Spleen (tissue), 13 donors: ENCODE measurements around the gene TOMM40L. TPM values are rescaled to one million over a fixed set of nuclear protein-coding genes. Genes with fewer than 3 reads are reported as not detected.

ENCODE experiments used
- DNase-seq: peaks from one replicate; pipeline ENCODE4 v3.0.0-alpha.2; 2020
- H3K27ac ChIP-seq, 8 donors: fragments of 200-600 bp; sonication (generic) in 7 of 8; 1 replicate in 4 of 8; 2 replicates in 4 of 8; pipeline versions ENCODE4 v1.5.0 to v1.8.0; 2016 to 2021; ENCODE audit warnings: inconsistent platforms in 4 of 8, mild to moderate bottlenecking in 4 of 8, moderate library complexity in 1 of 8
- H3K27me3 ChIP-seq, 7 donors: fragments of 200-600 bp; sonication (generic) in 6 of 7; replicated peaks in 1 of 7; 1 replicate in 4 of 7; 2 replicates in 3 of 7; pipeline versions ENCODE4 v1.5.0 to v1.8.0; 2016 to 2021; ENCODE audit warnings: inconsistent platforms in 3 of 7, mild to moderate bottlenecking in 1 of 7
- H3K36me3 ChIP-seq, 6 donors: fragments of 200-600 bp; sonication (generic) in 5 of 6; 1 replicate in 4 of 6; 2 replicates in 2 of 6; pipeline versions ENCODE4 v1.5.0 to v1.8.0; 2016 to 2021; ENCODE audit warnings: inconsistent platforms in 2 of 6
- H3K4me1 ChIP-seq, 6 donors: fragments of 200-600 bp; sonication (generic) in 5 of 6; 1 replicate in 3 of 6; 2 replicates in 3 of 6; pipeline versions ENCODE4 v1.5.0 to v1.8.0; 2016 to 2021; ENCODE audit warnings: inconsistent platforms in 3 of 6
- H3K4me3 ChIP-seq, 8 donors: fragments of 200-600 bp; sonication (generic) in 7 of 8; 1 replicate in 4 of 8; 2 replicates in 4 of 8; pipeline versions ENCODE4 v1.5.0 to v1.8.0; 2016 to 2021; ENCODE audit warnings: inconsistent platforms in 4 of 8, mild to moderate bottlenecking in 4 of 8, moderate library complexity in 2 of 8
- H3K9me3 ChIP-seq, 8 donors: fragments of 200-600 bp; sonication (generic) in 7 of 8; 1 replicate in 4 of 8; 2 replicates in 4 of 8; pipeline versions ENCODE4 v1.5.0 to v1.8.0; 2016 to 2021; ENCODE audit warnings: inconsistent platforms in 4 of 8
- POLR2A ChIP-seq, 3 donors: fragments of 450-650 bp; IDR thresholded peaks; one replicate each; pipeline ENCODE4 v1.5.1; 2017; ENCODE audit warnings: antibody characterized with exemption in 3 of 3, mild to moderate bottlenecking in 1 of 3
- POLR2AphosphoS5 ChIP-seq, 3 donors: sonication (generic); formaldehyde crosslinking; IDR thresholded peaks; one replicate each; pipeline ENCODE4 v1.5.1; 2017; ENCODE audit warnings: antibody characterized with exemption in 3 of 3
- WGBS, 5 donors: extraction: QIAGEN DNeasy Blood & Tissue Kit in 3 of 5; methylation state at CpG; one replicate each; pipeline versions ENCODE4 v1.1.5 to v1.1.7; 2013 to 2018; 5-methylcytosine and 5-hydroxymethylcytosine counted together
- intact Hi-C: fragments of 100-400 bp; cut with DNase I; formaldehyde crosslinking; loops from one replicate; pipeline ENCODE4 v1.15.0; 2023; ENCODE audit warnings: low total_unique reads
- long read RNA-seq, 2 donors: transcript quantifications; one replicate each; lab custom pipeline, GENCODE V29; 2026
- polyA plus RNA-seq, 3 donors: library from polyadenylated mRNA; stranded (reverse); fragments of 200-250 nt; gene quantifications; one replicate each; pipeline ENCODE4 v1.2.1, GENCODE V29; 2013
- total RNA-seq, 7 donors: library from RNA; depleted of rRNA in 3 of 7; stranded (reverse); fragments of >200 nt in 3 of 7; fragmentation: NEBNext Ultra II Directional in 4 of 7; extraction: Animal tissue kit (Norgen Biotek cat#: 25700) in 4 of 7; gene quantifications; one replicate each; pipeline versions ENCODE4 v1.1.0 to v1.2.1, GENCODE V29; 2016 to 2021
- TF ChIP-seq, protein P1 (sequence below), 11 experiments: fragments of 200-600 bp in 7 of 11; fragments of 450-650 bp in 4 of 11; sonication (generic) in 4 of 11; IDR thresholded peaks in 8 of 11; conservative IDR thresholded peaks in 3 of 11; 1 replicate in 7 of 11; 2 replicates in 4 of 11; pipeline versions ENCODE4 v1.4.0 to v1.8.0; 2016 to 2021; ENCODE audit warnings: antibody characterized with exemption in 11 of 11, inconsistent platforms in 4 of 11, mild to moderate bottlenecking in 1 of 11
- donor health status: healthy with polysubstance abuse.
- donor health status: DM: no; HTN: no; CAD: no; lungs with moderate emphysema.
- donor health status: DM: no; HTN: no; CAD: no.
- donor health status: Bipolar disorder and iron deficiency.
- donor health status: healthy.
- donor health status: DM: no; HTN: no; CAD: no.
- donor health status: DM: yes; HTN: yes; CAD: no.

TOMM40L gene
- 10 to 100 TPM in 5 of 7 donors, 1 to 10 TPM in 2; 8.3 to 15.3 (median 10.7) TPM for total RNA-seq
- polyA plus RNA-seq, result 1 to 10 TPM; 6.2 to 8.9 (median 6.5) TPM
- long read RNA-seq, donor 1, partial matches to known transcripts, result 0 of 1 reads
- long read RNA-seq, donor 1, other reads (novel, unspliced or antisense), result 0 of 1 reads
- long read RNA-seq, donor 2, partial matches to known transcripts, result 0 of 2 reads
- long read RNA-seq, donor 2, other reads (novel, unspliced or antisense), result 0 of 2 reads

DNA sequence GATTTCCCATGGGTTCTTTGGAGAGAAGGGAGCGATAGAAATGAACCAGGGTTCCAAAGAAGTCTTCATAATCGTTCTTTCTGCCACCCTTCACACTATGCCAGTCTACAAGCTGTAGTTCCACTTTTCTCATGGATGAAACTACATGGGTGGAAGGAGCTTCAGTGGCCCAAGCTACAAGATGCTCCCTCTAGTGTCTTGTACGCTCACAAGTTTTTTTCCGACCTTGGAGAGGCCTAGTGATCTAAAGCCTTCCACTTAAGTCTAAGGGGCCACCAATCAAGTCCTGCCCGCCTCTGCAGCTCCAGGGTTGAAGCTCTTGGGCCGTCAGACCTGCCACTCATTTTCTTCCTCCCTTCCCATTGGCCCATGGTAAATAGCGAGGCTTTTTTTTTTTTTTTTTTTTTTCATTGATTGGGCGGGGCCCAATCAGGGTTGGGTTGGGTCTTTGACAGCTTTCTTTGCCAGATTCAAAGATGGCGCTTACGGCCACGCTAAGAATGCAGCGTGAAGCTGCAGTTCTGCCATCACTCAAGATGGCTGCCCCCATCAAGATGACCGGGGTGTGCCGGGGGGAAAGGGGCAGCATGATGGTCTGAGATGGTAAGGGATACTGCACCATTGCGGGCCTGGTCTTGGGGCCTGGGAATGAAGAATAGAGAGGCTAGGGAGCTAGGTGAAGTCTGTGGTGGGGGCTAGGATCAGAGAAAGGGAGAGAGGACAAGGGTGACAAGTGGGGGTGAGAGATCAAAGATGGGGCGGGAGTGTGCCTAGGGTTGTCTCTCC, at the start of gene TOMM40L:
TSS of gene TOMM40L (plus strand) at position 527 of the 786 bp plus-strand sequence. CDS start 430 bp downstream, outside the sequence.
- 5 to 6% (median 5%) methylated on average over 16 of the region's 16 CpGs for WGBS, 5 donors
- intact Hi-C loops, result loop anchor here (5.0 kb wide), 2 partner anchors 72 to 147 kb away; no protein-coding TSS in a partner anchor
- peak within 1 kb of the TSS; percentile 50 to 85 (median 71) for H3K27ac ChIP-seq

DNA sequence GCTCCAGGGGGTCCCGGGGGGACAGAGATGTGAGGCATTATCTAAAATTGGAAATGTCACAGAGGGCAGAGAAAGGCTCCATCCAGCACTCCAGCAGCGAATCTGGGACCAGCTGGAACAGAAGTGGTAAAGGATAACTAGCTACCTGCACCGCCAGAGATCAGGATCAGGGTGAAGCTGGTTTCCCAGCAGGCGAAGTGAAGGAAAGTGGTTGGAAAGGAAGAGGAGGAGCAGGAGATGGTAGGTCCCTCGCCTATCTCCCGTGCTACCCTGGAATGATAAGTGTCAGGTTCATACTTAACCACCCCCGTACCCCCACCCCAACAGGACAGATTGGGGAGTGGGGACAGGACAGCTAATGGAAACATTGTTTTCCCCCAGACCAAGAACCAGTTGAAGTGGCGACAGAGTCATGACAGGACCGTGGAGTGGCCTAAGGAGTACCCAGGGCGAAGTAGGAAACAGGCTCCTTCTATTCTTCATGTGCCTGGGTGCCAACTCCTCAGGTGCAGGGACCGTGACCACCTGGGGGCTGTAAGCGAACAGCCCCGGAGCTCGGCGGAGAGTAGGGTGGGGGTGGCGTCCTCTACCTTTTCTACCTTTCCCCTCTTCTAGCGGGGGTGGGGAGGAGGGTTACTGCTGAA, 49.3 kb upstream of the TOMM40L start:
- H3K4me1 ChIP-seq, result peaks cover 18 to 89% (median 57%) of the 10 kb centered on the region in 6 donors
- H3K36me3 ChIP-seq, result peaks cover 3 to 46% (median 41%) of the 10 kb centered on the region in 6 donors
- peak overlapping the region; percentile 79 to 95 (median 92) for H3K27ac ChIP-seq
- no peaks in the 10 kb centered on the region for H3K9me3 ChIP-seq
- DNase-seq, result peak; percentile 57
- H3K4me3 ChIP-seq, result peak overlapping the region; percentile 71 to 95 (median 76)
- 19 to 27% (median 24%) methylated on average over 16 to 17 of the region's 17 CpGs for WGBS, 5 donors
- TF ChIP-seq POLR2A (IDR thresholded peaks at IDR 0.05), result no peak
- TF ChIP-seq, protein P1, sequence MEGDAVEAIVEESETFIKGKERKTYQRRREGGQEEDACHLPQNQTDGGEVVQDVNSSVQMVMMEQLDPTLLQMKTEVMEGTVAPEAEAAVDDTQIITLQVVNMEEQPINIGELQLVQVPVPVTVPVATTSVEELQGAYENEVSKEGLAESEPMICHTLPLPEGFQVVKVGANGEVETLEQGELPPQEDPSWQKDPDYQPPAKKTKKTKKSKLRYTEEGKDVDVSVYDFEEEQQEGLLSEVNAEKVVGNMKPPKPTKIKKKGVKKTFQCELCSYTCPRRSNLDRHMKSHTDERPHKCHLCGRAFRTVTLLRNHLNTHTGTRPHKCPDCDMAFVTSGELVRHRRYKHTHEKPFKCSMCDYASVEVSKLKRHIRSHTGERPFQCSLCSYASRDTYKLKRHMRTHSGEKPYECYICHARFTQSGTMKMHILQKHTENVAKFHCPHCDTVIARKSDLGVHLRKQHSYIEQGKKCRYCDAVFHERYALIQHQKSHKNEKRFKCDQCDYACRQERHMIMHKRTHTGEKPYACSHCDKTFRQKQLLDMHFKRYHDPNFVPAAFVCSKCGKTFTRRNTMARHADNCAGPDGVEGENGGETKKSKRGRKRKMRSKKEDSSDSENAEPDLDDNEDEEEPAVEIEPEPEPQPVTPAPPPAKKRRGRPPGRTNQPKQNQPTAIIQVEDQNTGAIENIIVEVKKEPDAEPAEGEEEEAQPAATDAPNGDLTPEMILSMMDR (IDR thresholded peaks at IDR 0.05 in 8 of 11, conservative IDR thresholded peaks at IDR 0.05 in 3 of 11), result no peak
- TF ChIP-seq POLR2AphosphoS5 (IDR thresholded peaks at IDR 0.05), result no peak
- H3K27me3 ChIP-seq, result no peaks in the 10 kb centered on the region
- intact Hi-C loops, result no loop called here

More for the DNA sequence above, at the start of gene TOMM40L:
- DNase-seq, result peak; percentile 94
- Histone ChIP-seq H3K4me1 (peaks cover 22 to 42% (median 30%) of the 10 kb centered on the region in 6 donors), H3K27me3 (peaks cover 0 to 20% (median 0%) of the 10 kb centered on the region in 7 donors), H3K4me3 (peak within 1 kb of the TSS; percentile 42 to 93 (median 68)), H3K36me3 (peaks cover 0 to 28% (median 18%) of the 10 kb centered on the region in 6 donors), H3K9me3 (no peaks in the 10 kb centered on the region)
- TF ChIP-seq POLR2A (IDR thresholded peaks at IDR 0.05) (no peak), POLR2AphosphoS5 (IDR thresholded peaks at IDR 0.05) (peak in 2 of 3 donors; percentile 69 to 71)
- TF ChIP-seq, protein P1 (IDR thresholded peaks at IDR 0.05 in 8 of 11, conservative IDR thresholded peaks at IDR 0.05 in 3 of 11), result peak; percentile 22 to 75 (median 64)

DNA sequence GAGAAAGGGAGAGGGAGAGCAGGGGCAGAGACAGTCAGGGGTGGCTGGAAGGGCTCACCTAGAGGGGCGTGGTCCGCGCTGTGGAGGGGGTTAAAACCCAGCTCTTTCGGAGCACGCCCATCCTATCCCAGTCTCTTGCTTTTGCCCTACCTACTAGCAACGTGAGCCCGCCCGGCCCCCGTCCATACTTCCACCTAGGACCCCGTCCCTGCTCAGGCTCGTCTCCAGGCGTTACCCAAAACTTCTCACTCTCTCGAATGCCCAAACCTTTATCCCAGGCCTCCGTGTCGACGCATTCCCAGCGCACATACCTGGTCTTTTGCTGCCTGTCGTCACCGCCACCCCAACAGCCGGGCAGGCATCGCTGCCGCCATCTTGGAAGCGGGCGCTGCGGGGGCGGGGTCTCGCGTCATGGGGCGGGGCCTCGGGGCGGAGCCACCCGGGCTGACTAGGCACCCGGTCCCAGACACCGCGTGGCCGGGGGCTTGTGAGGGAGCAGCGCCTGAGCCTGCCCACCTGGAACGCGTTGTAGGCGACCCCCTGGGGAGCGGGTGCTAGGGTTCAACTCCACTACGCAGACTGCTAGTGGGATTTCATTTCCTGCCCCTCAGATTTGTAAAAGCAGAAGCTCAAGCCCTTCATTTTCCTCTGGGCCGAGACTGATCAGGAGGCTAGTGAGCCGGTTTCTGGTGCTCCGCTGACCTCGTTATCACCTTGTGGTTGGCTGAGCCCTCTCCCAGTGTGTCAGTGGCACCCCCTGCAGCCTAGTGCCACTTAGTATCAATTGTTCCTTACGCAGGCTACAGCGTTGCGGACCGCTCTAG, 48.5 kb upstream of the TOMM40L start, which contains the start of gene B4GALT3:
TSS of gene B4GALT3 (minus strand) at position 396 of the 824 bp plus-strand sequence. CDS start 1,447 bp downstream, outside the sequence.
- intact Hi-C loops, result no loop called here

More for the DNA sequence above, 48.5 kb upstream of the TOMM40L start, which contains the start of gene B4GALT3:
- H3K4me1 ChIP-seq, result peaks cover 25 to 90% (median 64%) of the 10 kb centered on the region in 6 donors
- peak; percentile 98 for DNase-seq
- H3K4me3 ChIP-seq, result peak within 1 kb of the TSS; percentile 71 to 95 (median 76)
- H3K36me3 ChIP-seq, result peaks cover 0 to 39% (median 33%) of the 10 kb centered on the region in 6 donors
- WGBS, 5 donors, result 6 to 11% (median 6%) methylated on average over 26 to 50 of the region's 50 CpGs
- no peaks in the 10 kb centered on the region for H3K27me3 ChIP-seq
- peak within 1 kb of the TSS; percentile 79 to 95 (median 92) for H3K27ac ChIP-seq
- TF ChIP-seq POLR2AphosphoS5 (IDR thresholded peaks at IDR 0.05) (peak; percentile 94 to 95 (median 95)), POLR2A (IDR thresholded peaks at IDR 0.05) (peak; percentile 44 to 65 (median 56))
- TF ChIP-seq, protein P1 (IDR thresholded peaks at IDR 0.05 in 8 of 11, conservative IDR thresholded peaks at IDR 0.05 in 3 of 11), result peak in 2 of 11 experiments; percentile 8 to 16
- no peaks in the 10 kb centered on the region for H3K9me3 ChIP-seq
